HFFc6 (cell line): ENCODE measurements around the gene RFC2. TPM values are rescaled to one million over a fixed set of nuclear protein-coding genes. Genes with fewer than 3 reads are reported as not detected.
A peak's percentile ranks its signal among the peaks of the same experiment; 100 is the strongest.
"Not testable (repeated sequence)": the region's sequence is repeated elsewhere in the genome, so short reads cannot be mapped to it uniquely, and the experiment has no call there.

Source experiments
- DNase-seq: peaks from one replicate; pipeline ENCODE4 v3.0.0-alpha.2; 2018
- H3K27ac Mint-ChIP-seq: 2 replicates; pipeline ENCODE4 v1.8.0; 2020; ENCODE audit warnings: mild to moderate bottlenecking, mixed read lengths
- H3K27me3 Mint-ChIP-seq: 2 replicates; pipeline ENCODE4 v1.8.0; 2021; ENCODE audit warnings: mild to moderate bottlenecking, moderate library complexity, mixed read lengths; ENCODE audit not compliant: insufficient read depth
- H3K36me3 Mint-ChIP-seq: 2 replicates; pipeline ENCODE4 v1.8.0; 2021; ENCODE audit warnings: low read depth, mixed read lengths
- H3K4me1 Mint-ChIP-seq: 2 replicates; pipeline ENCODE4 v1.8.0; 2020; ENCODE audit warnings: low read depth, mixed read lengths
- H3K4me3 Mint-ChIP-seq: 2 replicates; pipeline ENCODE4 v1.8.0; 2020; ENCODE audit warnings: mild to moderate bottlenecking, moderate library complexity, mixed read lengths
- H3K9me3 Mint-ChIP-seq: 2 replicates; pipeline ENCODE4 v1.8.0; 2020; ENCODE audit warnings: mild to moderate bottlenecking, mixed read lengths
- total RNA-seq, 6 experiments: library from RNA; stranded (reverse); fragmentation: NEBNext Ultra II Directional; extraction: Animal tissue kit (Norgen Biotek cat#: 25700); gene quantifications; 2 replicates in 1 of 6; 3 replicates in 5 of 6; pipeline ENCODE4 v1.2.3, GENCODE V29; 2021
- TF ChIP-seq, protein P1 (sequence below): fragments of 200-600 bp; sonication (generic); IDR thresholded peaks from 2 replicates; pipeline ENCODE4 v1.5.0; 2021; ENCODE audit warnings: antibody characterized with exemption, mild to moderate bottlenecking

The RFC2 gene
- total RNA-seq, 6 experiments from 2014 or later, result 16.8 to 37.7 (median 34.0) TPM

DNA sequence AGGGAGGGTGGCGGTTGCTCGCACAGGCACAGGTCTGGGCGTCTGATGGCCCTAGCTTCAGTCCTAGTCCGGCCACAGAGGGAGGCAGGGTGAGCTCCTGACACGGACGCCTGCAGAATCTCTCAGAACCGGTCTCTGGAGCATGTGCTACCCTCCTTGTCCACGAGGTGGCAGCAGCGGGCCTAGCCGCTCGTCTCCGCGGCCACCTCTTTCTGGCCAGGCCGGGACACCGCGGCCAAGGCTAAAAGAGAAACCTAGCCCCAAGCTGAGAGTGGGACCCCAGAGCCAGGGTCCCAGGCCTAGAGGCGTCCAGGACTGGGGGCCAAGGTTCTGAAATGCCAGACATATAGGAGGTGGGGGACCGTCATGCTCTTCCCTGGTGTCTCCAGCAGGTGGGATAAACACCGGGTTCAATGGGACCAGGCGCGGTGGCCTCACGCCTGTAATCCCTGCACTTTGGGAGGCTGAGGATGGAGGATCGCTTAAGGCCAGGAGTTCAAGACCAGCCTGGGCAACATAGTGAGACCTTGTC, 47.5 kb downstream of the RFC2 start:
- TF ChIP-seq, protein P1, sequence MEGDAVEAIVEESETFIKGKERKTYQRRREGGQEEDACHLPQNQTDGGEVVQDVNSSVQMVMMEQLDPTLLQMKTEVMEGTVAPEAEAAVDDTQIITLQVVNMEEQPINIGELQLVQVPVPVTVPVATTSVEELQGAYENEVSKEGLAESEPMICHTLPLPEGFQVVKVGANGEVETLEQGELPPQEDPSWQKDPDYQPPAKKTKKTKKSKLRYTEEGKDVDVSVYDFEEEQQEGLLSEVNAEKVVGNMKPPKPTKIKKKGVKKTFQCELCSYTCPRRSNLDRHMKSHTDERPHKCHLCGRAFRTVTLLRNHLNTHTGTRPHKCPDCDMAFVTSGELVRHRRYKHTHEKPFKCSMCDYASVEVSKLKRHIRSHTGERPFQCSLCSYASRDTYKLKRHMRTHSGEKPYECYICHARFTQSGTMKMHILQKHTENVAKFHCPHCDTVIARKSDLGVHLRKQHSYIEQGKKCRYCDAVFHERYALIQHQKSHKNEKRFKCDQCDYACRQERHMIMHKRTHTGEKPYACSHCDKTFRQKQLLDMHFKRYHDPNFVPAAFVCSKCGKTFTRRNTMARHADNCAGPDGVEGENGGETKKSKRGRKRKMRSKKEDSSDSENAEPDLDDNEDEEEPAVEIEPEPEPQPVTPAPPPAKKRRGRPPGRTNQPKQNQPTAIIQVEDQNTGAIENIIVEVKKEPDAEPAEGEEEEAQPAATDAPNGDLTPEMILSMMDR, result peak; percentile 99
- DNase-seq, result peak; percentile 61
- Mint-ChIP-seq H3K27ac (no peak overlapping the region), H3K4me1 (peaks cover 14% of the 10 kb centered on the region; the same call in 1 of the 2 replicates), H3K4me3 (peak overlapping the region; percentile 47), H3K9me3 (no peaks in the 10 kb centered on the region), H3K36me3 (no peaks in the 10 kb centered on the region), H3K27me3 (peaks cover 1% of the 10 kb centered on the region; the same call in 1 of the 2 replicates)

DNA sequence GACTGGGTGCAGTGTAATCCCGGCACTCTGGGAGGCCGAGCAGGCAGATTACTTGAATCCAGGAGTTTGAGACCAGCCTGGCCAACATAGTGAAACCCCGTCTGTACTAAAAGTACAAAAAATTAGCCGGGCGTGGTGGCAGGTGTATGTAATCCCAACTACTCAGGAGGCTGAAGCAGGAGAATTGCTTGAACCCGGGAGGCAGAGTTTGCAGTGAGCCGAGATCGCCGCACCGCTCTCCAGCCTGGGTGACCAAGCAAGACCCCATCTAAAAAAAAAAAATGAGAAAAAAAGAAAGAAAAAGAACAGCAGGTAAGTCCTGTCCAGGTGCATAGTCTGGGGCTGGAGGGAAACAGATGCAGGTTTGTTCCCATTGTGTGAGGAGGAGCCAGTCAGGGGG, 48.1 kb downstream of the RFC2 start:
- peak overlapping the region; percentile 0; the same call in 1 of the 2 replicates for H3K27ac Mint-ChIP-seq
- H3K36me3 Mint-ChIP-seq, H3K27me3 Mint-ChIP-seq, H3K4me3 Mint-ChIP-seq, H3K9me3 Mint-ChIP-seq, DNase-seq: not testable (repeated sequence)
- H3K4me1 Mint-ChIP-seq, result peaks cover 14% of the 10 kb centered on the region; the same call in 1 of the 2 replicates

DNA sequence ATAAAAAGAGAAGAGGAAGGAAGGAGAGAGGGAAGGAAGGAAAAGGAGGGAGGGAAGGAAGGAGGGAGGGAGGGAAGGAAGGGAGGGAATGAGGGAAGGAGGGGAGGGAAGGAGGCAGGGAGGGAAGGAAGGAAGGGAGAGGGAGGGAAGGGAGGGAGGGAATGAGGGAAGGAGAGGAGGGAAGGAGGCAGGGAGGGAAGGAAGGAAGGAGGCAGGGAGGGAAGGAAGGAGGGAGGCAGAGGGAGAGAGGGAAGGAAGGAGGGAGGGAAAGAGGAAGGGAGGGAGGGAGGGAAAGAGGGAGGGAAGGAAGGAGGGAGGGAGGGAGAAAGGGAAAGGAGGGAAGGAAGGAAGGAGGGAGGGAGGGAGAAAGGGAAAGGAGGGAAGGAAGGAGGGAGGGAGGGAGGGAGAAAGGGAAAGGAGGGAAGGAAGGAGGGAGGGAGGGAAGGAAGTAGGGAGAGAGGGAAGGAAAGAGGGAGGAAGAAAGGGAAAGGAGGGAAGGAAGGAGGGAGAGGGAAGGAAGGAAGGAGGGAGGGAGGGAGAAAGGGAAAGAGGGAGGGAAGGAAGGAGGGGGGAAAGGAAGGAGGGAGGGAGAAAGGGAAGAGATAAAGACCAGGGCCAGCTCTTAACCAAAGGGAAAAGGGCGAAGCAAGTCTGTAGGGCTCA, 50.1 kb downstream of the RFC2 start:
- TF ChIP-seq, protein P1, result no peak
- H3K27ac Mint-ChIP-seq, result no peak overlapping the region
- no peaks in the 10 kb centered on the region for H3K9me3 Mint-ChIP-seq
- DNase-seq, result no peak
- H3K27me3 Mint-ChIP-seq, result peaks cover 1% of the 10 kb centered on the region; the same call in 1 of the 2 replicates
- H3K36me3 Mint-ChIP-seq, result peaks cover 6% of the 10 kb centered on the region
- H3K4me3 Mint-ChIP-seq, result no peak overlapping the region
- H3K4me1 Mint-ChIP-seq, result peaks cover 16% of the 10 kb centered on the region

DNA sequence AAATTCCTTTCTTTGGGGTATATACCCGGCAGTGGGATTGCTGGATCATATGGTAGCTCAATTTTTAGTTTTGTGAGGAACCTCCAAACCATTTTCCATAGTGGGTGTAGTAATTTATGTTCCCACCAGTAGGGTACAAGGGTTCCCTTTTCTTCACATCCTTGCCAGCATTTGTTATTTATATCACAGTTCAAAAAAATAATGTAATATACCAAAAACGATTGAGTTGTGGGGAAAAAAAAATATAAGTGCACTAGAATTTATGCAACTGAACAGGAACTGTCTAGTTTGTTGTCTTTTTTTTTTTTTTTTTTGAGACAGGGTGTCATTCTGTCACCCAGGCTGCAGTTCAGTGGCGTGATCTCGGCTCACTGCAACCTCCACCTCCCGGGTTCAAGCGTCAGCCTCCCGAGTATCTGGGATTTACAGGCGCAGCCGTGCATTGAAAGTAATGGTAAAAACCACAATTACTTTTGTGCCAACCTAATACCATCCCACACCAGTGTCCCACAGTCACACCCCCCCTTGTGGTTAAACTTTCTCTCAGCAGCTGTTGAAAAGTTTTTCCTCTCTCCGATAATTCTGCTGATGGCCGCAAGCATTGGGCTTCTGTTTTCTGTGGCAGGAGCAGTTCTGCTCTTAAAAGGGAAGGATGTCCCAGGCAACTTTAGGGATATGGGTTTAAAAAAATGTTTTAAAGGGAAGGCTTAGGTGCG, 51.2 kb downstream of the RFC2 start:
- peaks cover 1% of the 10 kb centered on the region; the same call in 1 of the 2 replicates for H3K27me3 Mint-ChIP-seq
- H3K36me3 Mint-ChIP-seq, result peaks cover 6% of the 10 kb centered on the region
- no peak overlapping the region for H3K4me3 Mint-ChIP-seq
- no peaks in the 10 kb centered on the region for H3K9me3 Mint-ChIP-seq
- peak; percentile 49 for DNase-seq
- no peak overlapping the region for H3K27ac Mint-ChIP-seq
- peaks cover 14% of the 10 kb centered on the region for H3K4me1 Mint-ChIP-seq
- TF ChIP-seq, protein P1, result peak; percentile 84

DNA sequence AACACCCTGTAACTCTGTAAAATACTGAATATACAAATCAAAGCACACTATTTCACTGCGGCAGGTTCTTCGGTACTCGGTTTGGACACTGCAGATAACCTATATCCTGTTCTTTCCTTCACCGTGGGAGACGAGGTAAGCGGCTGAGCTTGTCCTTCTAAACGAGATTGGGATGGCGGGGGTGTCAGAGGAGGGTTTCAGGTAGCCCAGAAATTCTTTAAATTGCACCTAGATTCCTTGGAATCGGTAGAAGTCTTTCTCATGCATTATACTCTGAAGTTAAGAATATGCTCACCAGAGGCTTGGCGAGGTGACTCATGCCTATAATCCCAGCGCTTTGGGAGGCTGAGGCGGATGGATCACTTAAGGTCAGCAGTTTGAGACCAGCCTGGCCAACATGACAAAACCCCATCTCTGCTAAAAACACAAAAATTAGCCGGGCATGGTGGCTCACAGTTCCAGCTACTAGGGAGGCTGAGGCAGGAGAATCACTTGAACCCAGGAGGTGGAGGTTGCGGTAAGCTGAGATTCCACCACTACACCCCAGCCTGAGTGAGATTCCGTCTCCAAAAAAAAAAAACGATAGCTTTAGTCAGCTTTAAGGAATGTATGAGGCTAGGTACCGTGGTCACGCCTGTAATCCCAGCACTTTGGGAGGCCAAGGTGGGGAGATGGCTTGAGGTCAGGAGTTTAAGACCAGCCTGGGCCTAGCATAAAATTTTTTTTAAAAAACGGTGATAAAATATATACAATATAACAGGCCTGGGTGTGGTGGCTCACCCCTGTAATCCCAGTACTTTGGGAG, 54.4 kb downstream of the RFC2 start:
- DNase-seq, result no peak
- H3K4me3 Mint-ChIP-seq, result no peak overlapping the region
- peak overlapping the region; percentile 46 for H3K27ac Mint-ChIP-seq

More for the DNA sequence above, 54.4 kb downstream of the RFC2 start:
- peaks cover 7% of the 10 kb centered on the region for H3K4me1 Mint-ChIP-seq
- H3K9me3 Mint-ChIP-seq, result no peaks in the 10 kb centered on the region
- peaks cover 18% of the 10 kb centered on the region for H3K36me3 Mint-ChIP-seq
- TF ChIP-seq, protein P1, result no peak
- H3K27me3 Mint-ChIP-seq, result peaks cover 2% of the 10 kb centered on the region; the same call in 1 of the 2 replicates
